K562 (cell line): ENCODE results near the gene RASSF7. TPM values are rescaled to one million over a fixed set of nuclear protein-coding genes. Genes with fewer than 3 reads are reported as not detected.

Source experiments
- CAMTA2 ChIP-seq: fragments of 250-450 bp; sonication (Bioruptor Pico); conservative IDR thresholded peaks from 2 replicates; pipeline ENCODE4 v1.5.1; 2022
- FOXA1 ChIP-seq: fragments of 450-650 bp; IDR thresholded peaks from 2 replicates; pipeline ENCODE4 v1.6.1; 2016; ENCODE audit warnings: mild to moderate bottlenecking, borderline replicate concordance
- HNRNPUL1 ChIP-seq: fragments of 200-400 bp; formaldehyde crosslinking; IDR thresholded peaks from 2 replicates; pipeline ENCODE4 v1.6.1; 2017; ENCODE audit warnings: low read length
- L3MBTL2 ChIP-seq: fragments of 450-650 bp; IDR thresholded peaks from 2 replicates; pipeline ENCODE4 v1.6.1; 2016; ENCODE audit warnings: mild to moderate bottlenecking, moderate library complexity
- MIER1 ChIP-seq: fragments of 450-650 bp; IDR thresholded peaks from 2 replicates; pipeline ENCODE4 v1.6.1; 2016; ENCODE audit warnings: antibody characterized with exemption, mild to moderate bottlenecking, low read depth
- PRMT5 ChIP-seq: sonication (generic); formaldehyde crosslinking; IDR thresholded peaks from 2 replicates; pipeline ENCODE4 v1.5.0; 2020; ENCODE audit warnings: missing genetic modification reagents
- RNF2 ChIP-seq: sonication (generic); IDR thresholded peaks from 2 replicates; pipeline ENCODE4 v1.6.1; 2016
- TFAM ChIP-seq: fragments of 250-450 bp; sonication (Bioruptor Pico); conservative IDR thresholded peaks from 2 replicates; pipeline ENCODE4 v1.5.0; 2021; ENCODE audit warnings: mild to moderate bottlenecking, moderate library complexity
- polyA plus RNA-seq, 8 experiments: library from polyadenylated mRNA; depleted of rRNA in 4 of 8; stranded (reverse) in 5 of 8; unstranded in 3 of 8; fragments of >200 nt; fragmentation: Nextera tagmentation in 2 of 8; fragmentation: Illumina TruSeq in 1 of 8; extraction: Ambion mirVana in 2 of 8; extraction: Trizol in 1 of 8; gene quantifications; 2 replicates each; pipeline versions ENCODE4 v1.2.1 to v1.2.3, GENCODE V29; 2011 to 2014; ENCODE audit warnings: inconsistent platforms in 1 of 8, missing spikeins in 1 of 8
- total RNA-seq, 7 experiments: library from RNA; depleted of rRNA in 6 of 7; stranded (reverse); fragments of >200 nt in 6 of 7; fragmentation: Illumina TruSeq in 2 of 7; extraction: Trizol in 2 of 7; gene quantifications; 2 replicates each; pipeline versions ENCODE4 v1.2.1 to v1.2.3, GENCODE V29; 2011 to 2021; ENCODE audit warnings: low replicate concordance in 1 of 7
- TF ChIP-seq, protein P1 (sequence below): fragments of 450-650 bp; IDR thresholded peaks from 2 replicates; pipeline ENCODE4 v1.6.1; 2017; ENCODE audit warnings: antibody characterized with exemption, mild to moderate bottlenecking
- TF ChIP-seq, protein P2 (sequence below), 2 experiments: IDR thresholded peaks in 1 of 2; conservative IDR thresholded peaks in 1 of 2; 2 replicates each; pipeline ENCODE4 v1.6.1; 2016; ENCODE audit warnings: low read depth in 2 of 2, mild to moderate bottlenecking in 1 of 2, missing compliant biosample characterization in 1 of 2, missing genetic modification characterization in 1 of 2, moderate library complexity in 1 of 2
- TF ChIP-seq, protein P3 (sequence below): fragments of 250-450 bp; sonication (Bioruptor Pico); IDR thresholded peaks from 2 replicates; pipeline ENCODE4 v1.8.0; 2021; ENCODE audit warnings: moderate library complexity, mild to moderate bottlenecking, inconsistent platforms

The RASSF7 gene
- total and polyA plus RNA-seq, 9 of the 15 experiments (the other 6 are each of a cell fraction or from before 2014, with no cell fraction given) = 0.41 to 45.2 (median 18.6) TPM

DNA sequence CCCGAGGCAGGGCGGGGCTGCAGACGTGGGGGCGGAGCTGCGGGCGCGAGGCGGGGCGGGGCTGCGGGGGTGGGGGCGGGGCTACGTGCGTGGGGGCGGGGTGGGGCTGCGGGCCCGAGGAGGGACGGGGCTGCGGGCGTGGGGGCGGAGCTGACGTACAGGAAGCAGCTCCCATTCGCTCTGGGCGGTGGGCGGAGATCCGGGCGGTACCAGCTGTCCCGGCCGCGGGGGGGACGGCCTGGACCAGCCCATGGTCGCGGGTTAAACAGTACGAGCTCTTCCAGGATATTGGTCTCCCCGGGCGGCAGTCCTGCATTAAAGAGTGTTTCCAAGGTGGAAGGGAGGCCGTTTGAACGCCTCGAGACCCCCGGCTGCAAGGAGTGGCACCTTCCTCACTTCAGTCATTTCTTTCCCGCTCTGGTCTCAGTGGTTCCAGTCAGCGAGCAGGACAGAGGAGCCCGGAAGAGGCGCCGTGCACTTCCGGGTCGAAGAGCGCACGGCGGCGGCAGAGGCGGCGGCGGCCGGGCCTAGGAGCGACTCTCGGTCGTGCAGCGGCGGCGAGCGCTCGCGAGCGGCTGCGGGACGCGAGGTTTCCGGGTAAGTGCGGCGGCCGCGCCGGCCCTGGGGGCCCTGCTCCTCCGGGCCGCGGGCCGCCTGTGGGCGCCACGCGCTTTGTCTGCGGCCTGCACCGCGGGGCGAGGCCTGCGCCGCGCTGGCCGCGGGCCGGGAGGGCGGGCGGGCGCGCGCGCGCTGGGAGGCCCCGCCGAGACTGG, 15.4 kb downstream of the RASSF7 start, which contains the start of gene PHRF1 (continued):
- TF ChIP-seq, protein P1, sequence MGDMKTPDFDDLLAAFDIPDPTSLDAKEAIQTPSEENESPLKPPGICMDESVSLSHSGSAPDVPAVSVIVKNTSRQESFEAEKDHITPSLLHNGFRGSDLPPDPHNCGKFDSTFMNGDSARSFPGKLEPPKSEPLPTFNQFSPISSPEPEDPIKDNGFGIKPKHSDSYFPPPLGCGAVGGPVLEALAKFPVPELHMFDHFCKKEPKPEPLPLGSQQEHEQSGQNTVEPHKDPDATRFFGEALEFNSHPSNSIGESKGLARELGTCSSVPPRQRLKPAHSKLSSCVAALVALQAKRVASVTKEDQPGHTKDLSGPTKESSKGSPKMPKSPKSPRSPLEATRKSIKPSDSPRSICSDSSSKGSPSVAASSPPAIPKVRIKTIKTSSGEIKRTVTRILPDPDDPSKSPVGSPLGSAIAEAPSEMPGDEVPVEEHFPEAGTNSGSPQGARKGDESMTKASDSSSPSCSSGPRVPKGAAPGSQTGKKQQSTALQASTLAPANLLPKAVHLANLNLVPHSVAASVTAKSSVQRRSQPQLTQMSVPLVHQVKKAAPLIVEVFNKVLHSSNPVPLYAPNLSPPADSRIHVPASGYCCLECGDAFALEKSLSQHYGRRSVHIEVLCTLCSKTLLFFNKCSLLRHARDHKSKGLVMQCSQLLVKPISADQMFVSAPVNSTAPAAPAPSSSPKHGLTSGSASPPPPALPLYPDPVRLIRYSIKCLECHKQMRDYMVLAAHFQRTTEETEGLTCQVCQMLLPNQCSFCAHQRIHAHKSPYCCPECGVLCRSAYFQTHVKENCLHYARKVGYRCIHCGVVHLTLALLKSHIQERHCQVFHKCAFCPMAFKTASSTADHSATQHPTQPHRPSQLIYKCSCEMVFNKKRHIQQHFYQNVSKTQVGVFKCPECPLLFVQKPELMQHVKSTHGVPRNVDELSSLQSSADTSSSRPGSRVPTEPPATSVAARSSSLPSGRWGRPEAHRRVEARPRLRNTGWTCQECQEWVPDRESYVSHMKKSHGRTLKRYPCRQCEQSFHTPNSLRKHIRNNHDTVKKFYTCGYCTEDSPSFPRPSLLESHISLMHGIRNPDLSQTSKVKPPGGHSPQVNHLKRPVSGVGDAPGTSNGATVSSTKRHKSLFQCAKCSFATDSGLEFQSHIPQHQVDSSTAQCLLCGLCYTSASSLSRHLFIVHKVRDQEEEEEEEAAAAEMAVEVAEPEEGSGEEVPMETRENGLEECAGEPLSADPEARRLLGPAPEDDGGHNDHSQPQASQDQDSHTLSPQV = no peak; the same call in 1 of the 2 replicates
- TF ChIP-seq, protein P2, sequence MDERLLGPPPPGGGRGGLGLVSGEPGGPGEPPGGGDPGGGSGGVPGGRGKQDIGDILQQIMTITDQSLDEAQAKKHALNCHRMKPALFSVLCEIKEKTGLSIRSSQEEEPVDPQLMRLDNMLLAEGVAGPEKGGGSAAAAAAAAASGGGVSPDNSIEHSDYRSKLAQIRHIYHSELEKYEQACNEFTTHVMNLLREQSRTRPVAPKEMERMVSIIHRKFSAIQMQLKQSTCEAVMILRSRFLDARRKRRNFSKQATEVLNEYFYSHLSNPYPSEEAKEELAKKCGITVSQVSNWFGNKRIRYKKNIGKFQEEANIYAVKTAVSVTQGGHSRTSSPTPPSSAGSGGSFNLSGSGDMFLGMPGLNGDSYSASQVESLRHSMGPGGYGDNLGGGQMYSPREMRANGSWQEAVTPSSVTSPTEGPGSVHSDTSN (CRISPR knock-in tag; IDR thresholded peaks at IDR 0.05; ENCODE audit: low read depth) = no peak
- TF ChIP-seq, protein P2 (tag; conservative IDR thresholded peaks at IDR 0.05; ENCODE audit: low read depth) = no peak
- TF ChIP-seq RNF2 (peak; percentile 45; the same call in 1 of the 2 replicates), HNRNPUL1 (no peak), TFAM (CRISPR knock-in tag) (no peak), CAMTA2 (CRISPR knock-in tag) (no peak), MIER1 (no peak), L3MBTL2 (no peak), FOXA1 (no peak), PRMT5 (CRISPR knock-in tag) (peak; percentile 7; the same call in 1 of the 2 replicates)
- TF ChIP-seq, protein P3, sequence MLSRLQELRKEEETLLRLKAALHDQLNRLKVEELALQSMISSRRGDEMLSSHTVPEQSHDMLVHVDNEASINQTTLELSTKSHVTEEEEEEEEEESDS = no peak
